PC-3 (cell line): ENCODE results near the gene AMER2. TPM values are rescaled to one million over a fixed set of nuclear protein-coding genes. Genes with fewer than 3 reads are reported as not detected.

Experiments
- ATAC-seq: fragments of 200-7000 bp; cut with Tn5 transposase; 2 replicates; pipeline ENCODE4 v1.9.1; 2020; ENCODE audit warnings: mild to moderate bottlenecking, moderate library complexity
- BruUV-seq: library from RNA; stranded (reverse); fragments of 400-500 nt; replicated peaks from 2 replicates; lab custom pipeline; 2021; lab: Mats Ljungman, UMichigan
- CTCF ChIA-PET: fragments of 300-600 bp; sonication (Branson Sonifier 250); formaldehyde crosslinking; loops from one replicate; lab custom pipeline; 2022; ENCODE audit warnings: antibody characterized with exemption; lab: Charles Lee
- POLR2A ChIA-PET: fragments of 300-600 bp; sonication (Branson Sonifier 250); formaldehyde crosslinking; loops from one replicate; lab custom pipeline; 2022; ENCODE audit warnings: antibody characterized with exemption; ENCODE audit not compliant: unreplicated experiment; lab: Charles Lee
- DNase-seq: peaks from one replicate; pipeline ENCODE4 v3.0.0-alpha.2; 2015
- H2AFZ ChIP-seq: fragments of 300-600 bp; sonication (generic); 2 replicates; pipeline ENCODE4 v1.6.0; 2016; ENCODE audit warnings: antibody characterized with exemption, low read length
- H3F3A ChIP-seq: fragments of 300-600 bp; sonication (generic); one replicate; pipeline ENCODE4 v1.6.0; 2017; ENCODE audit warnings: antibody characterized with exemption, low read length, control low read depth, mild to moderate bottlenecking; ENCODE audit not compliant: unreplicated experiment
- H3K27ac ChIP-seq: fragments of 300-600 bp; sonication (generic); 2 replicates; pipeline ENCODE4 v1.5.1; 2016; ENCODE audit warnings: mild to moderate bottlenecking, low read length
- H3K27me3 ChIP-seq: fragments of 300-600 bp; sonication (generic); 2 replicates; pipeline ENCODE4 v1.6.1; 2016; ENCODE audit warnings: low read length, mixed read lengths
- H3K36me3 ChIP-seq: fragments of 300-600 bp; sonication (generic); 2 replicates; pipeline ENCODE4 v1.6.1; 2016; ENCODE audit warnings: low read depth, mixed run types, low read length, mixed read lengths
- H3K4me1 ChIP-seq: fragments of 300-600 bp; sonication (generic); 2 replicates; pipeline ENCODE4 v1.5.1; 2016; ENCODE audit warnings: low read length; ENCODE audit not compliant: insufficient read depth
- H3K4me2 ChIP-seq: fragments of 300-600 bp; sonication (generic); 2 replicates; pipeline ENCODE4 v1.6.0; 2016; ENCODE audit warnings: low read length
- H3K4me3 ChIP-seq: fragments of 300-600 bp; sonication (generic); 2 replicates; pipeline ENCODE4 v1.5.1; 2016; ENCODE audit warnings: mild to moderate bottlenecking, low read length, mixed read lengths
- H3K79me2 ChIP-seq: fragments of 300-600 bp; sonication (generic); 2 replicates; pipeline ENCODE4 v1.6.1; 2017; ENCODE audit warnings: low read length, mixed read lengths
- H3K9ac ChIP-seq: fragments of 300-600 bp; sonication (generic); 2 replicates; pipeline ENCODE4 v1.6.0; 2016; ENCODE audit warnings: mild to moderate bottlenecking, low read length
- H3K9me2 ChIP-seq: fragments of 300-600 bp; sonication (generic); replicated peaks from 2 replicates; pipeline ENCODE4 v1.6.1; 2016; ENCODE audit warnings: mixed run types, low read length, mixed read lengths
- H3K9me3 ChIP-seq: fragments of 300-600 bp; sonication (generic); 2 replicates; pipeline ENCODE4 v1.6.1; 2016; ENCODE audit warnings: low read length, mixed read lengths
- H4K20me1 ChIP-seq: fragments of 300-600 bp; sonication (generic); 2 replicates; pipeline ENCODE4 v1.6.1; 2016; ENCODE audit warnings: low read length, mixed read lengths
- CTCF ChIP-seq: fragments of 300-600 bp; sonication (generic); conservative IDR thresholded peaks from 2 replicates; pipeline ENCODE4 v1.5.1; 2017; ENCODE audit warnings: antibody characterized with exemption, low read depth, mild to moderate bottlenecking, low read length
- EZH2 ChIP-seq: fragments of 300-600 bp; sonication (generic); IDR thresholded peaks from one replicate; pipeline ENCODE4 v1.6.1; 2017; ENCODE audit warnings: antibody characterized with exemption, mild to moderate bottlenecking, low read length; ENCODE audit not compliant: unreplicated experiment
- EZH2phosphoT487 ChIP-seq: fragments of 300-600 bp; sonication (generic); IDR thresholded peaks from 2 replicates; pipeline ENCODE4 v1.6.1; 2018; ENCODE audit warnings: mild to moderate bottlenecking, antibody characterized with exemption, low read length, borderline replicate concordance
- intact Hi-C: fragments of 100-400 bp; cut with micrococcal nuclease; formaldehyde crosslinking; loops from 2 replicates; pipeline ENCODE4 v1.9.0; 2023
- total RNA-seq: library from RNA; depleted of rRNA; stranded (reverse); fragments of >200 nt; gene quantifications from 2 replicates; pipeline ENCODE4 v1.2.3, GENCODE V29; 2014

Gene AMER2
- total RNA-seq, 1 experiment from 2014 or later = not detected

DNA sequence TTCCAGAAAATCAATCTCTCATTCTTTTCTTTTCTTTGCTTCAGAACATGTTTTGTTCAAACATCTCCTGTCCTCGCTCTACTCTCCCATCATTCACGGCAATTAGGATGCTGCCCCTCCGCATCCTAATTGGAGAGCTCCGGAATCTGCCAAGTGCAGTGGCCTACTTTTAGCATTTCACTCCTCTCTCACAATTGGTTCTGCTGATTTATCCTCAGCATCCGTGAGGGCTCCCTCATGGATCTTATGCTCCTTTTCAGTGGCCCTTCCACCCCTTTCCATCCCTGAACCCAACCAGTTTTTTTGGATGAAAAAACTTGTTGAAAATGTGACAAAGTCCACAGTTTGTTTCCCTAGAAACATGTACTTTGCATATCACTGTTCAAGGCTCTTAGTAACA, 22.4 kb downstream of the AMER2 start:
- no peak overlapping the region for H3K27ac ChIP-seq
- no peaks in the 10 kb centered on the region for H4K20me1 ChIP-seq
- ChIA-PET CTCF (no interaction called here), POLR2A (no interaction called here)
- no peak overlapping the region for H3K4me2 ChIP-seq
- H3K4me1 ChIP-seq = no peaks in the 10 kb centered on the region
- H3K9me3 ChIP-seq = no peaks in the 10 kb centered on the region
- H3K79me2 ChIP-seq = no peaks in the 10 kb centered on the region
- no peak overlapping the region for H2AFZ ChIP-seq
- peaks cover 56% of the 10 kb centered on the region for H3K27me3 ChIP-seq
- no peak overlapping the region for H3K9ac ChIP-seq
- DNase-seq (no peak), ATAC-seq (no peak)
- H3F3A ChIP-seq = no peaks in the 10 kb centered on the region
- no peaks in the 10 kb centered on the region for H3K36me3 ChIP-seq
- TF ChIP-seq EZH2phosphoT487 (no peak), EZH2 (no peak), CTCF (no peak)
- H3K9me2 ChIP-seq = no peaks in the 10 kb centered on the region
- H3K4me3 ChIP-seq = no peak overlapping the region
- no TSS peak for BruUV-seq
- intact Hi-C loops = no loop called here

DNA sequence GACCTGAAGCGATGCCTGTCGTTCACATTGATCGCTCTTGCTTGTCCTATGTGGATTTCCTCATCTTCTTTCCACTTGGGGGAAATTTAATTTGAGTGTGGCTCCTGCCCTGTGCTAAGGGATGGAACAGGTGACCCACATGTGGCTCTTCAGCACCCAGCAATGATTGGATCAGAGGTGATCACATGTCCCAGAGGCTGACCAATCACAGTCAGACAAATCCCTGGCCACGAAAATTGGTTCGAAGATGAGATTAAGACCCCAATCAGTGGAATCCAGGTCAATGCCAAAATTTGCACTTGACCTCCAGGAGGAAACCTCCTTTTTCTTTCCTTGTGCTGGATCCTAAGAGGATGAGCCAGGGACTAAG, 23.7 kb downstream of the AMER2 start:
- no peaks in the 10 kb centered on the region for H3K79me2 ChIP-seq
- intact Hi-C loops = no loop called here
- H3K9ac ChIP-seq = no peak overlapping the region
- H3K27me3 ChIP-seq = peaks cover 56% of the 10 kb centered on the region
- no peaks in the 10 kb centered on the region for H3F3A ChIP-seq
- H4K20me1 ChIP-seq = no peaks in the 10 kb centered on the region
- TF ChIP-seq EZH2phosphoT487 = no peak
- no peak for TF ChIP-seq CTCF
- TF ChIP-seq EZH2 = no peak
- H2AFZ ChIP-seq = no peak overlapping the region
- ATAC-seq (no peak), DNase-seq (no peak)
- no peak overlapping the region for H3K4me2 ChIP-seq
- no peaks in the 10 kb centered on the region for H3K9me3 ChIP-seq
- ChIA-PET CTCF (no interaction called here), POLR2A (no interaction called here)
- no peak overlapping the region for H3K4me3 ChIP-seq
- no peaks in the 10 kb centered on the region for H3K4me1 ChIP-seq
- no peaks in the 10 kb centered on the region for H3K9me2 ChIP-seq
- no peak overlapping the region for H3K27ac ChIP-seq
- no TSS peak for BruUV-seq
- H3K36me3 ChIP-seq = no peaks in the 10 kb centered on the region

DNA sequence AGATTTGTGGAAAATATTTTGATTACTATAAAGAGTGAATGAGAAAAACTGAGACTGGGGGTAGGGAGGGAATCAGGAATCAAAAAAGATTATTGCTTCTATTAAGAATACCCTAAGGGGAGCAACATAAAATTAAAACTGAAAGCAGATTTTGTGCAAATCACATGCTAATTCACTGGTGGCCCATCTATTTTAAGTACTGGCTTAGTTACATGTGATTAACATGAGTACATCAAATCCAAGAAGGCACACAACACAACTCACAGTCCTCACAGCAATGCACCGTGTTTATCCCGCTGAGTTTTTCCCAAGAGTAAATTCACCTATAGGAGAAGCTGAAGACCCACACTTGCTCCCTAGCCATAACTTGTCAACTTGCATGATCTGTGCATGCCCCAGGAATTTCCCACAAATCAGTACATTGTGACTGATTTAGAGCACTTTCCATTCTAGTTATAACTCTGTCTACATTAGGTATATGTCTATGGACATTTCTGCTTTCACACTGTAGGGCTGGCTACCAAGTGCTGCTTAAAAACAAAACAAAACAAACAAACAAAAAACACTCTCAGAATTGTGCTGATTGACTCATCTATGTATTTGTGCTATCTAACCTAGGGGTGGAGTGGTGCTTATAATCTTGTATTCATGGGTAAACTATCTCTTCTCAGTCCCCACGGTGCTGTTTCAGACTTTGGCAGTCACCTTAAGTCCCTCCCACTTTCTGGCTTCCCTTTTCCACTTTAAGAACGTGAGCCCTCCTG, 24.3 kb downstream of the AMER2 start:
- no peaks in the 10 kb centered on the region for H3K36me3 ChIP-seq

More for the DNA sequence above, 24.3 kb downstream of the AMER2 start:
- no peaks in the 10 kb centered on the region for H3K9me2 ChIP-seq
- DNase-seq (no peak), ATAC-seq (no peak)
- no peak overlapping the region for H3K4me2 ChIP-seq
- no peak overlapping the region for H3K4me3 ChIP-seq
- BruUV-seq = no TSS peak
- TF ChIP-seq CTCF = no peak
- TF ChIP-seq EZH2phosphoT487 = no peak
- TF ChIP-seq EZH2 = no peak
- intact Hi-C loops = no loop called here
- no peaks in the 10 kb centered on the region for H3F3A ChIP-seq
- CTCF ChIA-PET = no interaction called here
- no peaks in the 10 kb centered on the region for H4K20me1 ChIP-seq
- H3K4me1 ChIP-seq = no peaks in the 10 kb centered on the region
- H3K9me3 ChIP-seq = no peaks in the 10 kb centered on the region
- H3K27me3 ChIP-seq = peaks cover 56% of the 10 kb centered on the region
- POLR2A ChIA-PET = no interaction called here
- no peak overlapping the region for H3K9ac ChIP-seq
- H3K79me2 ChIP-seq = no peaks in the 10 kb centered on the region
- no peak overlapping the region for H2AFZ ChIP-seq
- H3K27ac ChIP-seq = no peak overlapping the region
